ENCODE measurements around the gene CEP128. TPM values are rescaled to one million over a fixed set of nuclear protein-coding genes. Genes with fewer than 3 reads are reported as not detected.

CEP128 gene
- total RNA-seq, 1 experiment from 2014 or later, result 29.3 TPM

DNA sequence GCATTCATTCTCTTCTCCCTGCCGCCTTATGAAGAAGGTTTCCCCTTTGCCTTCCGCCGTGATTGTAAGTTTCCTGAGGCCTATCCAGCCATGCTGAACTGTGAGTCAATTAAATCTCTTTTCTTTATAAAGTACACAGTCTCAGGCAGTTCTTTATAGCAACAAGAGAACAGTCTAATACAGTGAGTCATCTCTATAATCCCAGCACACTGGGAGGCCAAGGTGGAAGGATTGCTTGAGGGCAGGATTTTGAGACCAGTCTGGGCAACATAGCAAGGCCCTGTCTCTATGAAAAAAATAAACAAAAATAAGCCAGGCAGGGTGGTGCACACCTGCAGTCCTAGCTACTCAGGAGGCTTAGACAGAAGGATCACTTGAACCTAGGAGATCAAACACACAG, 259.9 kb downstream of the CEP128 start:
- H3K4me3 ChIP-seq, result no peak overlapping the region
- no peaks in the 10 kb centered on the region for H3K79me2 ChIP-seq (ENCODE audit: low read depth)
- peaks cover 9% of the 10 kb centered on the region; the same call in 1 of the 2 replicates for H3K36me3 ChIP-seq (ENCODE audit: low read depth)
- H3K9me2 ChIP-seq (ENCODE audit: insufficient read depth), result peaks cover 4% of the 10 kb centered on the region; the same call in 1 of the 2 replicates
- POLR2A ChIA-PET (ENCODE audit: unreplicated experiment), result no interaction called here
- intact Hi-C loops (cut with micrococcal nuclease; ENCODE audit: unreplicated experiment), result no loop called here
- CTCF ChIA-PET, result no interaction called here
- no peaks in the 10 kb centered on the region; the same call in 1 of the 2 replicates for H3F3A ChIP-seq (ENCODE audit: insufficient read depth, low read depth)
- TF ChIP-seq, protein P1, sequence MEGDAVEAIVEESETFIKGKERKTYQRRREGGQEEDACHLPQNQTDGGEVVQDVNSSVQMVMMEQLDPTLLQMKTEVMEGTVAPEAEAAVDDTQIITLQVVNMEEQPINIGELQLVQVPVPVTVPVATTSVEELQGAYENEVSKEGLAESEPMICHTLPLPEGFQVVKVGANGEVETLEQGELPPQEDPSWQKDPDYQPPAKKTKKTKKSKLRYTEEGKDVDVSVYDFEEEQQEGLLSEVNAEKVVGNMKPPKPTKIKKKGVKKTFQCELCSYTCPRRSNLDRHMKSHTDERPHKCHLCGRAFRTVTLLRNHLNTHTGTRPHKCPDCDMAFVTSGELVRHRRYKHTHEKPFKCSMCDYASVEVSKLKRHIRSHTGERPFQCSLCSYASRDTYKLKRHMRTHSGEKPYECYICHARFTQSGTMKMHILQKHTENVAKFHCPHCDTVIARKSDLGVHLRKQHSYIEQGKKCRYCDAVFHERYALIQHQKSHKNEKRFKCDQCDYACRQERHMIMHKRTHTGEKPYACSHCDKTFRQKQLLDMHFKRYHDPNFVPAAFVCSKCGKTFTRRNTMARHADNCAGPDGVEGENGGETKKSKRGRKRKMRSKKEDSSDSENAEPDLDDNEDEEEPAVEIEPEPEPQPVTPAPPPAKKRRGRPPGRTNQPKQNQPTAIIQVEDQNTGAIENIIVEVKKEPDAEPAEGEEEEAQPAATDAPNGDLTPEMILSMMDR (conservative IDR thresholded peaks at IDR 0.05), result no peak
- no peak for TF ChIP-seq EZH2 (IDR thresholded peaks at IDR 0.05; ENCODE audit: low read depth)
- H3K4me2 ChIP-seq, result no peak overlapping the region
- H4K20me1 ChIP-seq (ENCODE audit: insufficient read depth), result no peaks in the 10 kb centered on the region
- DNase-seq, result no peak
- no peaks in the 10 kb centered on the region for H3K4me1 ChIP-seq (replicated peaks; ENCODE audit: insufficient read depth)
- no TSS peak for BruUV-seq (replicated peaks)
- no peak overlapping the region for H2AFZ ChIP-seq
- H3K9me3 ChIP-seq (ENCODE audit: insufficient read depth, low read depth), result peaks cover 39% of the 10 kb centered on the region
- H3K27ac ChIP-seq, result no peak overlapping the region
- H3K27me3 ChIP-seq (ENCODE audit: insufficient read depth, low read depth), result no peaks in the 10 kb centered on the region

DNA sequence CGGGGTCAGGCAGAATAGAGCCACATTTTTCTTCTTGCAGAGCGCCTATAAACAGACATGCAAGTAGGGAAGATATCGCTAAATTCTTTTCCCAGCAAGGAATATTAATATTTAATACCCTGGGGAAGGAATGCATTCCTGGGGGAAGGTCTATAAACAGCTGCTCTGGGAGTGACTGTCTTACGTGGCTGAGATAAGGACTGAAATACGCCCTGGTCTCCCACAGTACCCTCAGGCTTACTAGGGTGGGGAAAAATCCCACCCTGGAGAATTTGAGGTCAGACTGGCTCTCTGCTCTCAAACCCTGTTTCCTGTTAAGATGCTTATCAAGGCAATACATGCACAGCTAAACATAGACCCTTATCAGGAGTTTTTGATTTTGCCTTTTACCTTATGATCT, 262.3 kb downstream of the CEP128 start:
- no peak overlapping the region for H2AFZ ChIP-seq
- no peak overlapping the region for H3K27ac ChIP-seq
- no peak for DNase-seq
- intact Hi-C loops (cut with micrococcal nuclease; ENCODE audit: unreplicated experiment), result no loop called here
- H3F3A ChIP-seq (ENCODE audit: insufficient read depth, low read depth), result no peaks in the 10 kb centered on the region; the same call in 1 of the 2 replicates
- H3K4me1 ChIP-seq (replicated peaks; ENCODE audit: insufficient read depth), result no peaks in the 10 kb centered on the region
- TF ChIP-seq, protein P1 (conservative IDR thresholded peaks at IDR 0.05), result no peak
- no peak for TF ChIP-seq EZH2 (IDR thresholded peaks at IDR 0.05; ENCODE audit: low read depth)
- ChIA-PET POLR2A (ENCODE audit: unreplicated experiment) (no interaction called here), CTCF (no interaction called here)
- peaks cover 43% of the 10 kb centered on the region for H3K9me3 ChIP-seq (ENCODE audit: insufficient read depth, low read depth)
- H4K20me1 ChIP-seq (ENCODE audit: insufficient read depth), result no peaks in the 10 kb centered on the region
- no TSS peak for BruUV-seq (replicated peaks)
- H3K36me3 ChIP-seq (ENCODE audit: low read depth), result peaks cover 9% of the 10 kb centered on the region; the same call in 1 of the 2 replicates
- no peak overlapping the region for H3K4me3 ChIP-seq
- no peak overlapping the region for H3K4me2 ChIP-seq
- H3K27me3 ChIP-seq (ENCODE audit: insufficient read depth, low read depth), result no peaks in the 10 kb centered on the region
- peaks cover 4% of the 10 kb centered on the region; the same call in 1 of the 2 replicates for H3K9me2 ChIP-seq (ENCODE audit: insufficient read depth)
- no peaks in the 10 kb centered on the region for H3K79me2 ChIP-seq (ENCODE audit: low read depth)

DNA sequence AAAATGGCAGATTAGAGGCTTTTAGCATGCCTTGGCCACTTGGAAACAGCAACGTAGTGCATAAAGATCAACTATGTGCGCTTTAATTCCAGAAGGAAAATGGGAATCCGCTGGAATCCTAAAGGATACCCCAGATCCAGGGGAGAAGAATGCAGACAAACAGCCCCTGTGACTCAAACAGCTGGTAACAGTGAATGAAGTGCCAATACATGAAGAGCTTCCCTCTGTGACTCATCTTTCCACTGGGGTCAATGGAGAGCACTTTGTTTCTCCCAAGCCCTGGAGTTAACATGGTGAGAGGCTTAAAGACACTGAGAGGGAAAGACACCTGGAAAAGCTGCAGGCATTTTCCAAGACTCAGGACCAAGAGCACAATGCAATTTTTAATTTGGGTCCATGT, 263.1 kb downstream of the CEP128 start:
- H3K36me3 ChIP-seq (ENCODE audit: low read depth), result peaks cover 9% of the 10 kb centered on the region; the same call in 1 of the 2 replicates
- no peaks in the 10 kb centered on the region for H4K20me1 ChIP-seq (ENCODE audit: insufficient read depth)
- no peaks in the 10 kb centered on the region; the same call in 1 of the 2 replicates for H3F3A ChIP-seq (ENCODE audit: insufficient read depth, low read depth)
- no peaks in the 10 kb centered on the region for H3K79me2 ChIP-seq (ENCODE audit: low read depth)
- DNase-seq, result no peak
- ChIA-PET CTCF (no interaction called here), POLR2A (ENCODE audit: unreplicated experiment) (no interaction called here)
- H3K4me3 ChIP-seq, result no peak overlapping the region
- intact Hi-C loops (cut with micrococcal nuclease; ENCODE audit: unreplicated experiment), result no loop called here
- no peak overlapping the region for H3K4me2 ChIP-seq
- peaks cover under 1% of the 10 kb centered on the region; the same call in 1 of the 2 replicates for H3K9me2 ChIP-seq (ENCODE audit: insufficient read depth)
- no peaks in the 10 kb centered on the region for H3K27me3 ChIP-seq (ENCODE audit: insufficient read depth, low read depth)
- H3K4me1 ChIP-seq (replicated peaks; ENCODE audit: insufficient read depth), result no peaks in the 10 kb centered on the region
- no peak overlapping the region for H2AFZ ChIP-seq
- TF ChIP-seq, protein P1 (conservative IDR thresholded peaks at IDR 0.05), result no peak
- TF ChIP-seq EZH2 (IDR thresholded peaks at IDR 0.05; ENCODE audit: low read depth), result no peak
- H3K27ac ChIP-seq, result no peak overlapping the region
- BruUV-seq (replicated peaks), result no TSS peak
- H3K9me3 ChIP-seq (ENCODE audit: insufficient read depth, low read depth), result peaks cover 43% of the 10 kb centered on the region

All from PC-9 (cell line).